Pons (tissue), 1 donor: ENCODE results near the gene PAK2.
"Not testable (repeated sequence)": the region's sequence is repeated elsewhere in the genome, so short reads cannot be mapped to it uniquely, and the experiment has no call there.

Experiments
- DNase-seq: peaks from one replicate; pipeline ENCODE4 v3.0.0-alpha.2; 2016; ENCODE audit warnings: low spot score

PAK2 gene

DNA sequence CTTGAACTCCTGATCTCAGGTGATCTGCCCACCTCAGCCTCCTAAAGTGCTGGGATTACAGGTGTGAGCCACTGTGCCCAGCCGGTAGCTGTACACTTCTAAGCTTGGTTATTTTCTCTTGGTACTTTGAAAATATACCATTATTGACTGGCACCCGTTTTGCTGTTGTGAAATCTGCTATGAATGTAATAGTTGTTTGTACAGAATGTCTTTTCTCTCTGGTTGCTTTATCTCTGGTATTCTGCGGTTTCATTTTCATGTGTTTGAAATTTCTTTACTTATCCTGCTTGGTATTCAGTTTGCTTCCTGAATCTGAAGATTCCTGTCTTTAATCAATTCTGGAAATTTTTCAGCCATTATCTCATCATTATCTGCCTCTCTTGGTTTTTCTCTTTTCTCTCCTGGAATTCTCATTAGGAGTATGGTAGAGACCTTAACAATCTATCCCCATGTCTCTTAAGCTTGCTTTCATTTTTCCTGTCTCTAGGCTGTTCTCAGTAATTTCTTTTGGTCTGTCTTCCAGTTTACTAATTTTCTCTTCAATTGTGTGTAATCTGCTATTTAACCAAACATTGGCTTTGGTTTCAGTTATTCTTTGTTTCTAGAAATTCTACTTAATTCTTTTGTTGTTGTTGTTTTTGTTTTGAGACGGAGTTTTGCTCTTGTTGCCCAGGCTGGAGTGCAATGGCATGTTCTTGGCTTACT, 2.8 kb upstream of the PAK2 start:
- DNase-seq = no peak

DNA sequence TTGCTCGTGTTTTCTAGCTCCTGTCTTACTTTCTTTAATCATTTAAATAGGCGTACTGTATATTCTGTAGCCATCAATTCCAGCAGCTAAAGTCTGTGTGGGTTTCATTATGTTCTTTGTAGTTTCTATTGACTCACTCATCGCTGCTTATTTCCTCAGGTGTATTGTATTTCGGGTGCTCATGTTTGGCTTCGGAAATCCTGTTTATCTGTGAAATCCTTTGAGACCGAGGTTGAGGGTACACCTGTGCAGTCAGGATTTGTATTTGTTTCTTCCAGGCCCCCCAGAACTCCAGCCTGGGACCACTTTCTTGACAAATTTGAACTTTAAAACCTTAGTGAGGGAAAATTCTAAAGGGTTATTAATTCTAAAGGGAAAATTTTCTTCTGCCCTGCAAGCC, 2.0 kb upstream of the PAK2 start:
- DNase-seq = no peak

GRCh38 chr3:196740481-196741248, 1.0 kb downstream of the PAK2 start:
- DNase-seq = peak; percentile 43

DNA sequence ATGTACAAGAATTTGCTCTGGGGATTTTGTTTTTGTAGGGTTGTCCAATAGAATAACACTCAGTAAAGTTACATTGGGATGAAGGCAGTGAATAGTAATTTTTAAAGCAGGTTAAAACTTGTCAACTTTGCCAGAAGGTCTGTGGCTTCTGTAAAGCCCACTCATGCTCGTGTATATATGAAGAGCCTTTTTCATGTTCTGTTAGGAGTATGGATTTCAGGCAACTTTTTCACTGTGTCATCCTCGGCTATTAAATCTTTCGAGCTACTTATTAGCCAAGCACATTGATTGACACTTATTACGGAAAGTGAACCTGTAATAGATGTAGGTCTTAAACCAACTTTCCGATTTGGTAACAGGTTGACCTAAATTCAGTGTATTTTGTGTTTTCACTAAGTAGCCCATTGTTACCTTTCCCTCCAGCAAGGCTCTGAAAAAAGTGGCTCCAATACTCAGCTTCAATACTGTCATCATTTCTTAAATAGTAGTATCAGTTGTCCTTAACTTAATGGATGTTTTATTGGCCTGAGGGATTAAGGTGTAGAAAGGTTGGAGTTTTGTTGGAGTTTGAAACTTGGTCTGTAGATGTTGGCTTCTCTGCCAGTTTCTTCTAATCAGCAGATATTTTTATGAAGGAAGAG, 1.7 kb downstream of the PAK2 start:
- DNase-seq = no peak

DNA sequence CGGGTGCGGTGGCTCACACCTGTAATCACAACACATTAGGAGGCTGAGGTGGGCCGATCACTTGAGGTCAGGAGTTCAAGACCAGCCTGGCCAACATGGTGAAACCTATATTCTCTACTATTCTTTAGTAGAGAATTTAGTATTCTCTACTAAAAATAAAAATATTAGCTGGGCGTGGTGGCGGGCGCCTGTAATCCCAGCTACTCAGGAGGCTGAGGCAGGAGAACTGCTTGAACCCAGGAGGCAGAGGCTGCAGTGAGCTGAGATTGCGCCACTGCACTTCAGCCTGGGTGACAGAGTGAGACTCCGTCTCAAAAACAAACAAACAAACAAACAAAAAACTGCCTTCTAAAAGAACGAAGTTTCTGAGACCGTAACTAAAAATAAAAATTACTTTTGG, 3.9 kb downstream of the PAK2 start:
- DNase-seq = not testable (repeated sequence)

DNA sequence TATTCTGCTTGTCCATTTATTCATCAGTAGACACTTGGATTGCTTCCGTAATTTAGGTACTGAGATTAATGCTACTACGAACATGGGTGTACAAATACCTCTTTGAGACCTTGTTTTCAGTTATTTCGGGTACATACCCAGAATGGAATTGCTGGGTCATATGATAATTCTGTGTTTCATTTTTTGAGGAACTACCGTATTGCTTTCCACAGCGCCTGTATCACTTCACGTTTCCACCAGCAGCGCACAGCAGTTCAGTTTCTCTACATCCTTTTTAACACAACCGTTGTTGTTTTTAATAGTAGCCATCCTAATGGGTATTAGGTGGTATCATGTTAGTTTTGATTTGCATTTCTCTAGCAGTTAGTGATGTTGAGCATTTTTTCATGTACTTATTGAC, 9.5 kb downstream of the PAK2 start:
- no peak for DNase-seq

DNA sequence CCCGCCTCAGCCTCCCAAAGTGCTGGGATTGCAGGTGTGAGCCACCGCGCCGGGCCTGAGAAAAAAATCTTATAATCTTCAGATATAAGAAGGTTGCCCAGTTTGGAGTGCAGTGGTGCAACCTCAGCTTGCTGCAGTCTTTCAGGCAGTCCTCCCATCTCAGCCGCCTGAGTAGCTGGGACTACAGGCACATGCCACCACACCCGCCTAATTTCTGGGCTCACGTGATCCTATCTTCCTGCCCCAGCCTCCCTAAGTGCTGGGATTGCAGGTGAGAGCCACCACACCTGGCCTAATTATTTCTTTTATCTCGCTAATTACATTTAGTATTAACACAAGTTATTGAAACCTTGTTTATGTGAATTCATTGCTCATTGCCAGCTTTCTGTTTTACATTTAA, 13.5 kb downstream of the PAK2 start:
- no peak for DNase-seq

DNA sequence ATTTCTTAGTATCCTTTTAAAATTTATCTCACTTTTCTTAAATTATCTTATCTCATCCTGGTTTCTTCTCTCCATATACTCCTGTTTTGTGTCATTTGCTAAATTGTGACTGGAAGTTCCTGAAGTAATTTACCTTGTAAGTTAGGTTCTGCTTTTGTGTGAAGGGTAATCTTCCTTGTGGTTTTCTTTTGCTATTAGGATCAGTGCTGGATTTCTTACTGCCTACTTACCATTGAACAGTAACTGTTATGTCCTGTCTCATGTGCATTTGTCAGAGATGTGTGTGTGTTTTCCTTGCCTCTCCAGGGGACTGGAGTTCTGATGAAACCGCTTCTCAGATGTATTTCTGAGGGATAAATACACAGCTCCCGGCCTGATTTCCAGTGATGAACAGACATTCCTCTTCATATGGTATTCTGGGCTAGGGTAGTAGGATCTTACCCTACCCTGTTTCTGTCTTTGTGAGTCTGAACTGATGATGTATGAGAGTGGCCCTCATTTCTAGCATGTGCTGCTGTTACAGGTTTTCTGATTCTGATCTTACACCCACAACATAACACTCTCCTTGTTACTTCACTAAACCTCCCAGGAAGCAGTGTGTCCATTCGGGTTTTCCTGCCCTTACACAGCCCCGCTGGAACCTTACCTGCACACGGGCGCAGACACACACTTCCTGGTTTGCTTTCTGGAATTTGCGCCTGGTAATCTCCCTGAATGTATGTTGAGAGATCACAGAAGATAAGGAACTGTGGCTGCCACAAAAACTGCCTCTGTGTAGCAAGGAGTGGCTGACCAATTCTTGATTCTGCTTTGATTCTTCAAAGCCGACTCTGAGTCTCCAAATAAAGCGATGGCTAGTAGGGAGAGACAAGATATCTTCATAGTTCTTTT, 14.7 kb downstream of the PAK2 start:
- no peak for DNase-seq

DNA sequence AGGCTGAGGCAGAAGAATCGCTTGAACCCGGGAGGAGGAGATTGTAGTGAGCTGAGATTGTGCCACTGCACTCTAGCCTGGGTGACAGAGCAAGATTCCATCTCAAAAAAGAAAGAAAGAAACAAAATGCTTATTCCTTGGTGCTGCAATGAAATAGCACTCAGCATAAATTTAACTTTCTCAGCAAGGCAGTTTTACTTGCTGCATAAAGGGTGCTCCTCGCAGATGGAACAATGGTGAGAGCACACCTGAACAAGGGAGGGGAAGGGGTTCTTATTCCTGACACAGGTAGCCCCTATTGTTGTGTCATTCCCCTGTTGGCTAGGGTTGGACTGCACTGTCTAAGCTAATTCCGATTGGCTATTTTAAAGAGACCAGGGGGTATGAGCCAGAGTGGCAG, 17.1 kb downstream of the PAK2 start:
- DNase-seq = no peak

GRCh38 chr3:196757876-196758739, 18.5 kb downstream of the PAK2 start:
- DNase-seq = peak; percentile 93

DNA sequence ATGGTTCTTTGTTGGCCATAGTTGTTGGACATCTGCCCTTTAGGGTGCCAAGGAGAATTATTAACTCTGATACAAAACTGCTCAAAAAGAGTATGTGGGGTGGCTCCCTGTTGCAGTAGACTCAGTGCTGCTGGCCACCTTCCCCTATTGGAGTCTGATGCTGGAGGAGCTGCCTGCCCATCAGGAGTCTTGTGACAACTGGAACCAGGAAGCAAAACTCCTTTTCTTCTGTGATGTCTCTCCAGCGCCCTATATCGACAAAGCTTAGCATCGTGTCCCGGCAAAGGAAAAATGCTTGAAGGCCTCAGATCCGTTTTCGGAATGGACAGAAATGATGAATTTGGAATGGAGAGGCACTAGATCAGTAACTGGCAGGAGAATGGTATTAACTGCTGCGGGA, 23.5 kb downstream of the PAK2 start:
- peak; percentile 62 for DNase-seq

- no peak for DNase-seq
Observed at GRCh38 chr3:196765454-196765853, 25.8 kb downstream of the PAK2 start.

- no peak for DNase-seq
Observed at GRCh38 chr3:196771067-196771466, 31.4 kb downstream of the PAK2 start.

DNA sequence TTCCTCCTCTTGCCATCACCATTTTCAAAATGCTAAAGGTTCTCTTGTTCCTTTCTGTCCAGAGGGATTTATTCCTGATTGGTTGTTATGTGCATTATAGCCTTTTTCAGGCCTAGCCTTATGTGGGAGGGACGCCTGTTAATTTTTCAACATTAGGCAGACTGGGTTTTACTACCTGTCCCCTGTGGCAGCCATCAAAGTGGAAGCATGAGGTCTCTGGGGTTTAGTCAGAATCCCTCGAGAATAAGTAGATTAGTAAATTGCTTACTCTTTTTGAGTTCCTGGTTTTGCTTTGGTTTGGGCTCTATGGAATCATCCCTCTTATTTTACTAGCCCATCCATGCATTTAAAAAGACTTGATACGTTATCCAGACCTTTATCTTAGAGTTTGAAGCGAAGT, 32.4 kb downstream of the PAK2 start:
- DNase-seq = peak; percentile 17

GRCh38 chr3:196772897-196773296, 33.2 kb downstream of the PAK2 start:
- DNase-seq = peak; percentile 95

GRCh38 chr3:196774191-196774820, 34.6 kb downstream of the PAK2 start:
- peak; percentile 19 for DNase-seq

GRCh38 chr3:196774848-196775422, 35.3 kb downstream of the PAK2 start:
- no peak for DNase-seq

DNA sequence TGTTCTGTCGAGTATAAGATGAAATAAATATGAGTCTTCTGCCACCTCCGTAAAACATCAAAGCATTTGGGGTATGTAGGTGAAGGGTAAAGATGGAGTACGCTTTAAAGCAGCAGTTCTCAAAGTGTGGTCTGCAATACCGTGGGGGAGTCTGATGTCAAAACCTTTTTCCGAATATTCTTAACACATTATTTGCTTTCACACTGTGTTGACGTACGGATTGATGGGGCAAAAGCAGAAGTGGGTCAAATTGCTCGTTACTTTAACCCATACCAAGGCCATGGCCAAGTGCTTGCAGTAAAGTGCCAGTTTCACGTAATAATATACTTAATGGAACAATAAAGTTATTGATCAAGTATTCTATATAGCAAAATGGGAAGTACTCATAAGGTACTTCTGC, 36.3 kb downstream of the PAK2 start:
- no peak for DNase-seq

DNA sequence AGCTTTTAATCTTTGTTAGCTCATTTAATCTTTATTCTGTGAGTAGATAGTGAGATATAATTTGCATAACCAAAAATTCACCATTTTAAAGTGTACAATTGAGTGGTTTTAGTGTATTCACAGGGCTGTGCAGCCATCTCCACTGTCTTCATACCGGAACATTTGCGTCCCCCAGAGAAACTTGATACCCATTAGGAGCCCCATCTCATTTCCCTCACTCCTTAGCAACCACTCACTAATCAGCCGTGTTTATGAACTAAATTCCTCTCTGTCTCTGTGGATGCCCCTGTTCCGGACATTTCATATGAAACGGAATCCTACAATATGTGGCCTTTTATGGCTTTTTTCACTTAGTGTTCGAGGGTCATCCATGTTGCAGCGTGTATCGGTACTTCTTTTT, 38.2 kb downstream of the PAK2 start:
- no peak for DNase-seq

- no peak for DNase-seq
Observed at GRCh38 chr3:196778755-196779154, 39.1 kb downstream of the PAK2 start.
